ENCODE measurements around the gene NOTCH2. TPM values are rescaled to one million over a fixed set of nuclear protein-coding genes. Genes with fewer than 3 reads are reported as not detected.
"Not testable (repeated sequence)": the region's sequence is repeated elsewhere in the genome, so short reads cannot be mapped to it uniquely, and the experiment has no call there.

NOTCH2 gene
- 100 to 1,000 TPM in 2 of 6 donors, 10 to 100 TPM in 4; 71.0 to 119 (median 89.1) TPM for total RNA-seq

GRCh38 chr1:120069067-120069919 lies at the start of gene NOTCH2:
Gene NOTCH2 (minus strand): TSS chr1:120069662. CDS start chr1:120069406, 256 bp downstream.
- not testable (repeated sequence) for H3K4me1 ChIP-seq, H3K9me3 ChIP-seq, H3K27me3 ChIP-seq, H3K36me3 ChIP-seq
- DNase-seq (peak; percentile 60 to 93), ATAC-seq (ENCODE audit: low FRiP score in 2 of 2) (peak in 1 of 2 donors; percentile 75)
- Histone ChIP-seq H3K4me3 (peak within 1 kb of the TSS; percentile 59 to 71 (median 66)), H3K27ac (peak within 1 kb of the TSS; percentile 80 to 91 (median 88))
- WGBS, 2 donors = no CpG with 5 or more reads among the region's 95 CpGs
- peak in 3 of 4 donors; percentile 32 to 73 (median 38) for TF ChIP-seq POLR2A (IDR thresholded peaks at IDR 0.05)
- peak in 1 of 2 donors; percentile 45 for TF ChIP-seq POLR2AphosphoS5 (IDR thresholded peaks at IDR 0.05)

DNA sequence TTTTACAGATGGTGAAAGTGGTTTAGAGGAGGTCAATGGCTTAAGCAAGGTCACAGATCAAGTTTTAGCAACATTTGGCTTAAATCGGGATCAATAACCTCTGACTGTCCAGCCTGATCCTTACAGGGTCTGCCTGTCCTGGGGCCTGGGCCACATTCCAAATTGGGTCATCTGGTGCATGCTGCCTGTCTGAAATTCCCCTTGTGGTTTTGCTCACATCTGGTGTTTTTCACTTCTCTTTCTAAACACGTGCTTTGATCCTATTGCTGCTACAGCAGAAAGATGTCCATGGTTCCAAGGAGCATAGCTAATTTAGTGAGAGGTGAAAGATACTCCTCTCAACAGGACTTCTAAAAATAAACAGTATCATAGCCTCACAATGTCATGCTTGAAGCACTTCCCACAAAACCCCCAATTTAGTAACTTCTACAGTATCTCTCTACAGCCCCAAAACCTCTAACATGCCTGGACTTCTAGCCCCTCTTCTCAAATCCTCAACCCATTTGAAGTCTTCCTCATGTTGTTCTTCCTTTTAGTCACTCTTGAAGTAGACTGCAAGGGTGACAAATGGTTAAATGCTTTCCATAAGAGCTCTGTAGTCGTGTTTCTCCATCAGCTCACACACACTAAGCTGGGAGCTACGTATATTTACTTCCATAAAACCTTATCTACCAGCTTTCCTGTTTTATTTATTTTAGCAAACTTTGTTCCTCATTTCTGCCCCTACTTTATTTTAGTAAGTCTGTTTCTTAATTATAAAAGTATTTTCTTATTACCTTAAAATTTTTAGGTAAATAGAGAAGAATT lies 48.1 kb upstream of the NOTCH2 start:
- H3K36me3 ChIP-seq, H3K4me1 ChIP-seq, H3K4me3 ChIP-seq, H3K27ac ChIP-seq, H3K27me3 ChIP-seq, H3K9me3 ChIP-seq: not testable (repeated sequence)
- WGBS, 2 donors = 9 to 24% methylated on average over 2 to 3 of the region's 4 CpGs
- peak in 1 of 2 donors; percentile 33 for DNase-seq
- peak in 1 of 2 donors; percentile 73 for ATAC-seq (ENCODE audit: low FRiP score in 2 of 2)

GRCh38 chr1:120116094-120116493 lies 46.6 kb upstream of the NOTCH2 start:
- not testable (repeated sequence) for H3K27ac ChIP-seq, H3K4me1 ChIP-seq, DNase-seq, H3K36me3 ChIP-seq, H3K27me3 ChIP-seq, H3K4me3 ChIP-seq, H3K9me3 ChIP-seq
- peak in 1 of 2 donors; percentile 67 for ATAC-seq (ENCODE audit: low FRiP score in 2 of 2)
- WGBS, 2 donors = 92 to 100% methylated on average over 2 of the region's 2 CpGs

DNA sequence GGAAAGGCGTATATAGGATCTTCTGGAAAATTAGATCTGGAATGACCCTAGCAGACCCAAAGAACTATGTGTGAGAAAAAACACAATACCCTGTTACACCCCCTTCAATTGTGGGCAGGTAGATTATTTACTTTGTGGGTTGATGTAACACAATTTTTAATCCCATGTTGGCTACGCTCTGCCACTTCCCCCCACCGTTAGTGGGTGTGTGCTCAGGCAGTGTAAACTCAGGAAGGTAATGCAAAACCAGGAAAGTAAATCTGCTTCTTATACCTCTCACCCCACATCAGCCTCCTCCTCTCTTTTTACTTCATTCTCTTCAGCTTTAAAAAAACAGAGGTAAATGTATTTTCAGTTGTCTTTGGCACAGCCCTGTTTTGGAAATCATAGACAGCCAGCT lies 43.7 kb upstream of the NOTCH2 start:
- not testable (repeated sequence) for H3K9me3 ChIP-seq; H3K27ac ChIP-seq; ATAC-seq (ENCODE audit: low FRiP score in 2 of 2); H3K27me3 ChIP-seq; H3K36me3 ChIP-seq; H3K4me3 ChIP-seq; DNase-seq; H3K4me1 ChIP-seq
- WGBS, 2 donors = 45 to 60% methylated on average over 1 to 2 of the region's 3 CpGs

DNA sequence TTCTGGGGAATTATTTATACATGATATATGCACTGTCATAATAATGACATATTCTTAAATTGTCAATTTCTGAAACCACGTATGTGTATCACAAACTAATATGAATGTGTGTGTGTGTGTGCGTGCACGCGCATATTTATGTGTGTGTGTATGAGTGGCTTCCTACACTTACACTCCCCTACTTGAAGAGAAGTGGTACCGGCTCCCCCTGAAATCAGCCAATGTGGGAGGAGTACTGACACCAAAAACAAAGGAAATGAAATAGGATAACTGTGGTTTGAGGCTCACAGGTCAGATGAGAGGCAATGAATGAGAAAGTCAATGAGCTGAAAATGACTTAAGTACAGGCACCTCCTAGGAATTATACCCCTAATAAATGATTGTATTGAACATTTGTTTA lies 42.8 kb upstream of the NOTCH2 start:
- H3K36me3 ChIP-seq; ATAC-seq (ENCODE audit: low FRiP score in 2 of 2): not testable (repeated sequence)

GRCh38 chr1:120111771-120112170 lies 42.3 kb upstream of the NOTCH2 start:
- not testable (repeated sequence) for DNase-seq; ATAC-seq (ENCODE audit: low FRiP score in 2 of 2); H3K36me3 ChIP-seq; H3K4me1 ChIP-seq; H3K27me3 ChIP-seq; H3K4me3 ChIP-seq; H3K27ac ChIP-seq; H3K9me3 ChIP-seq
- no CpG with 5 or more reads among the region's 3 CpGs for WGBS, 2 donors

More for the DNA sequence above, 42.8 kb upstream of the NOTCH2 start:
- 67 to 75% methylated on average over 5 of the region's 5 CpGs for WGBS, 2 donors
- H3K27me3 ChIP-seq, H3K4me1 ChIP-seq, H3K9me3 ChIP-seq, H3K4me3 ChIP-seq, DNase-seq, H3K27ac ChIP-seq: not testable (repeated sequence)

- ATAC-seq (ENCODE audit: low FRiP score in 2 of 2); H3K27ac ChIP-seq; H3K27me3 ChIP-seq; DNase-seq; H3K4me1 ChIP-seq; H3K9me3 ChIP-seq; H3K4me3 ChIP-seq; H3K36me3 ChIP-seq: not testable (repeated sequence)
- 60% methylated on average over 1 of the region's 2 CpGs; no CpG with 5 or more reads in 1 of the 2 donors for WGBS, 2 donors
Observed at GRCh38 chr1:120111008-120111407, 41.5 kb upstream of the NOTCH2 start.

GRCh38 chr1:120109656-120110055 lies 40.2 kb upstream of the NOTCH2 start:
- H3K27ac ChIP-seq; ATAC-seq (ENCODE audit: low FRiP score in 2 of 2); H3K36me3 ChIP-seq; H3K4me1 ChIP-seq; H3K9me3 ChIP-seq; H3K4me3 ChIP-seq; H3K27me3 ChIP-seq: not testable (repeated sequence)
- peak in 1 of 2 donors; percentile 34 for DNase-seq
- WGBS, 2 donors = 77 to 86% methylated on average over 7 of the region's 9 CpGs

- H3K27me3 ChIP-seq; H3K4me1 ChIP-seq; H3K27ac ChIP-seq; H3K4me3 ChIP-seq; ATAC-seq (ENCODE audit: low FRiP score in 2 of 2); DNase-seq; H3K9me3 ChIP-seq; H3K36me3 ChIP-seq: not testable (repeated sequence)
- 87 to 90% methylated on average over 4 to 10 of the region's 10 CpGs for WGBS, 2 donors
Observed at GRCh38 chr1:120109180-120109579, 39.7 kb upstream of the NOTCH2 start.

DNA sequence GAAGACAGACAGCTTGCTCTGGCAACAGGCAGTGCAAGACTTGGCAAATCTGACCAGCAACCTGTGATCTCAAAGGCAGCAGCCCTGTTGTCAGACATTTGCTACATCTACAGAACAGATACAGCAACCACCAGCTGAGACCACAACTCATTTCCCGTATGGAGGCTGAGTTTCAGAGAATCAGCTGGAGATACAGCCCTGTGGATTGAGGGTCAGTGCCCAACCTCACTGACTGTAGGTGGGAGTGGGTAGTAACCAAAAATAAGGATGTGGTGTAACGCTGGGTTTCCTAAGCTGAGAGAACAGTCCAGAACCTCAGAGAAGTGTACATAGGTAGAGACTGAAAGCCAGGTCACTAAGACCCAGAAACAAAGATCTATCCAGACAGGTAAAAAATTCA lies 35.8 kb upstream of the NOTCH2 start:
- H3K4me3 ChIP-seq; H3K27ac ChIP-seq; H3K4me1 ChIP-seq; ATAC-seq (ENCODE audit: low FRiP score in 2 of 2); H3K36me3 ChIP-seq; H3K27me3 ChIP-seq; DNase-seq; H3K9me3 ChIP-seq: not testable (repeated sequence)
- WGBS, 2 donors = 69 to 78% methylated on average over 1 of the region's 2 CpGs

DNA sequence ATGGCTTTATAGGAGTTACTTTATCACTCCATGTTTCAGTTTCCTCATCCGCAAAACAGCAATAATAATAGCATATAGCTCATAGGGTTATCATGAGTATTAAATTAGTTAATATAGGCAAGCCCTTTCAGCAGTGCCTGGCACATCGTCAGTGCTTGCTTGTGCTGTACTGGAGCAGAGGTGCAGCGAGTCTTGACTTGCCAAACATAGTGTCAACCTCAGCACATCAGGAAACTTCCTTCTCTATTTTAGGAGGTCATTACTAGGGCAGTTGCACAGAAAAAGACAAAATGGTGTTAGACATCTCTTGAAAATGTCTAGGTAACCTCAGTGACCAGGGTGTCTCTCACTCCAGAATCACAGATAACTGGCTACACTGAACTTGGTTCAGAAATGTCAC lies 34.3 kb upstream of the NOTCH2 start:
- not testable (repeated sequence) for DNase-seq

GRCh38 chr1:120101593-120101992 lies 32.1 kb upstream of the NOTCH2 start:
- H3K4me1 ChIP-seq; H3K9me3 ChIP-seq; H3K36me3 ChIP-seq; DNase-seq; H3K4me3 ChIP-seq; H3K27me3 ChIP-seq; ATAC-seq (ENCODE audit: low FRiP score in 2 of 2); H3K27ac ChIP-seq: not testable (repeated sequence)
- 73 to 77% methylated on average over 1 of the region's 1 CpG for WGBS, 2 donors

More for the DNA sequence above, 34.3 kb upstream of the NOTCH2 start:
- H3K27me3 ChIP-seq, H3K36me3 ChIP-seq, H3K4me3 ChIP-seq, H3K9me3 ChIP-seq, H3K27ac ChIP-seq, H3K4me1 ChIP-seq: not testable (repeated sequence)
- no CpG with 5 or more reads among the region's 3 CpGs for WGBS, 2 donors
- ATAC-seq (ENCODE audit: low FRiP score in 2 of 2) = peak in 1 of 2 donors; percentile 39
